Cardiac fibroblast (primary cell): Measurements from ENCODE around the gene TCF3.

Experiments
- DNase-seq, 2 donors: peaks; one replicate each; pipeline versions ENCODE4 v3.0.0 to v3.0.0-alpha.2; 2010; ENCODE audit warnings: low read depth in 2 of 2
- H3K4me3 ChIP-seq, 2 donors: replicated peaks in 1 of 2; 1 replicate in 1 of 2; 2 replicates in 1 of 2; pipeline ENCODE4 v1.5.1; 2011; ENCODE audit warnings: low read depth in 2 of 2, low read length in 2 of 2, mild to moderate bottlenecking in 2 of 2, moderate library complexity in 1 of 2
- TF ChIP-seq, protein P1 (sequence below): IDR thresholded peaks from one replicate; pipeline ENCODE4 v1.5.1; 2011; ENCODE audit warnings: low read depth, mild to moderate bottlenecking, low read length, inconsistent platforms

Gene TCF3

DNA sequence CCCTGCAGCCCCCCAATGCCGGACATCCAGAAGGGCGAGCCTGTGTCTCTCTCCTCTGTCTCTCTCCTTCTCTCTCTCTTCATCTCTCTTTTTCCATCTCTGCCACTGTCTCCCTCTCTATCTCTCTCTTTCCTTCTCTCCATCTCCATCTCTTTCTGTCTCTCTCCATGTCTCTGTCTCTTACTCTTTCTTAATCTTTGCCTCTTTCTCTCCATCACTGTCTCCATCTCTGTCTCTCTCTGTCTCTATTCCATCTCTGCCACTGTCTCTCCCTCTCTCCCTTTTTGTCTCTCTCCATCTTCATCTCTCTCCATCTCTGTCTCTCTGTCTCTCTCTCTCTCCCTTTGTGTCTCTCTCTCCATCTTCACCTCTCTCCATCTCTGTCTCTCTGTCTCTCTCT lies 25.7 kb upstream of the TCF3 start:
- no peak for DNase-seq
- TF ChIP-seq, protein P1, sequence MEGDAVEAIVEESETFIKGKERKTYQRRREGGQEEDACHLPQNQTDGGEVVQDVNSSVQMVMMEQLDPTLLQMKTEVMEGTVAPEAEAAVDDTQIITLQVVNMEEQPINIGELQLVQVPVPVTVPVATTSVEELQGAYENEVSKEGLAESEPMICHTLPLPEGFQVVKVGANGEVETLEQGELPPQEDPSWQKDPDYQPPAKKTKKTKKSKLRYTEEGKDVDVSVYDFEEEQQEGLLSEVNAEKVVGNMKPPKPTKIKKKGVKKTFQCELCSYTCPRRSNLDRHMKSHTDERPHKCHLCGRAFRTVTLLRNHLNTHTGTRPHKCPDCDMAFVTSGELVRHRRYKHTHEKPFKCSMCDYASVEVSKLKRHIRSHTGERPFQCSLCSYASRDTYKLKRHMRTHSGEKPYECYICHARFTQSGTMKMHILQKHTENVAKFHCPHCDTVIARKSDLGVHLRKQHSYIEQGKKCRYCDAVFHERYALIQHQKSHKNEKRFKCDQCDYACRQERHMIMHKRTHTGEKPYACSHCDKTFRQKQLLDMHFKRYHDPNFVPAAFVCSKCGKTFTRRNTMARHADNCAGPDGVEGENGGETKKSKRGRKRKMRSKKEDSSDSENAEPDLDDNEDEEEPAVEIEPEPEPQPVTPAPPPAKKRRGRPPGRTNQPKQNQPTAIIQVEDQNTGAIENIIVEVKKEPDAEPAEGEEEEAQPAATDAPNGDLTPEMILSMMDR, result no peak
- H3K4me3 ChIP-seq, result no peak overlapping the region

DNA sequence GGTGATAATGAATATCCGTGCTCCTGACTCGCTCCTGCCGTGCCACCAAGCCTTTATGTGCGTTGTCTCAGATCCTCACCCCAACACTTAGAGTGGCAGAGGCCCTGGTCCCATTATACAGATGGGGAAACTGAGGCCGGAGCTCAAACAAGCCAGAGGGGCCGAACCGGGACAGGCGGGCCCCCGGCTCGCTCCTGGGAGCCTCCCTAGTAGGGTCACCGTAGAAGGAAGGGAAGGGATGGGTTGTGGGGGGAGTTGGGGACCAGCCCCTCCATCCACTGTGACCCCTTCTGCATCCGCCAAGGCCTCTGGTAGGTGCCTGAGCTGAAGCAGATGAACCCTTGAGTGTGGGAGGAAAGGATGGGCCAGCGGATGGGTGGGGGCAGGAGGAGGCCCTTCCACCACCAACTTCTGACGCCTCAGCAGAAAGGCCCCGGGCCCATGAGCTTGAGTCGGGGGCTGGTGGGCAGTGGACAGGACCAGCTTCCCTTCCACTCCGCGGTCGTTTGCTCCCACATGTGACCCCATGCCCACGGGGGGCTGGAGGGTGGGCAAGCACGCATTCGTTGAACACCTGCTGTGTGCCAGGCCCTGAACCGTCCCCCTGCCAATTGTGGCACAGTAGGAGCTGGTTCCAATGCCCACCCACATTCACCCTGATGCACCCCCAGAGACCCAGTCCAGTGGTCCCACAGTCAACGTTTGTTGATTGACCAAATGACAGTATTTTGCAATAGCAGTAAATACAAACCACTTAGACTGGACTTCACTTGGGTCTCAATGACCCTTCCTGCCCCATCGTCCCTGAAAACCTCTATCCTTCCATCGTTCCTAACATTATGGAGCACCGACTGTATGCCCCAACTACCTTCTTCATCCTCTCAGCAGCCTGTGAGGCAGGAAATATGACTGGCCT lies 24.2 kb upstream of the TCF3 start:
- TF ChIP-seq, protein P1, result no peak
- DNase-seq, result no peak
- no peak overlapping the region for H3K4me3 ChIP-seq

DNA sequence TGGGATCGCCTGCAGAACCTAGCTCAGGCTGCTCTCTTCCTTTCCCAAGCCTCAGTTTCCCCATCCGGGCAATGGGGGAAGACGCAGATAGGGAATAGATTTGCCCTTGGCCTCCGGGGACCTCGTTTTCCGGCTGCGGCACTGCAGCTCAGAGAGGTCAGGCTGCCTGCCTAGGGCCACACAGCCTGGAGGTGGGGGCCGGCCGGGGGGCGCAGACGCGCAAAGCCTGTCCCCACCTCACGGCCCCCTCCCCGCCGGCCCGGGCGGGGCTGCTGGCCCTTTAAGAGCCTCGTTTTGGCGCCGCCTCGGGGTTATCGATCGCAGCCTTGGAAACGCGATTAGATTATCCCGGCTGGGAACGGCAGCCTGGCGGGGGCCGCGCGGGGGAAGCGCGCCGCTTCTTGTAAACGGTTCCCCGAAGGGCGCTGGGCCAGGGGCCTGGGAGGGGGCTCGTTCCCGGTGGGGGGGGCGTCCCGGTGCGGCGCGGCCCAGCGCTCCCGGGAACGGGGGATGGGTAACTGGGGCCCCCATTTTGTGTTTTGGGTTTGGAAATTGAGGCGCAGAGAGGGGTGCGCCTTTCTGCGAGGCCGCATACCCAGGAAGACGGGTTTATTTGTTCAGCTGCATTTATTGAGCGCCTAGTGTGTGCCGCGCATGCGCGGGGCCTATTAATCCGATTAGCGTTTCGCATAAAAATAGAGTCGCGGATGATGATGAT lies 23.4 kb upstream of the TCF3 start:
- no peak for DNase-seq
- peak overlapping the region in 1 of 2 donors; percentile 17 for H3K4me3 ChIP-seq
- TF ChIP-seq, protein P1, result no peak

DNA sequence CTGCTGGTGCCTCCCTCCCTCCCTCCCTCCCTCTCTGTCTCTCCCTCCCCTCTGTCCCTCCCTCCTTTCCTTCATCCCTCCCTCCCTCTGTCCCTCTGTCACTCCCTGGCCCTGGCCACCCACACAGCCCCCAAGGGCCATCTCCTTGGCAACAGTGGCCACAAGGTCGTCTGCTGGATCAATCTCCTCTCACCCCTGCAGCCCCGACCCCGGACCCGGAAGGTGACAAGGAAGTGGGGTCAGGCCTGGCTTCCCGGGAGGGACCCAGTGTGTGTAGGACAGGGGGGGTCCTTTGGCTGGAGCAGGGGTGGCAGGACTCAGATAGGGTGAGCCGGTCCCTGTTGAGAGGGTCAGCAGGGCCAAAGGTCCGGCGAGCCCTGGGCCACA lies 21.9 kb upstream of the TCF3 start:
- no peak for DNase-seq
- TF ChIP-seq, protein P1, result no peak
- no peak overlapping the region for H3K4me3 ChIP-seq

DNA sequence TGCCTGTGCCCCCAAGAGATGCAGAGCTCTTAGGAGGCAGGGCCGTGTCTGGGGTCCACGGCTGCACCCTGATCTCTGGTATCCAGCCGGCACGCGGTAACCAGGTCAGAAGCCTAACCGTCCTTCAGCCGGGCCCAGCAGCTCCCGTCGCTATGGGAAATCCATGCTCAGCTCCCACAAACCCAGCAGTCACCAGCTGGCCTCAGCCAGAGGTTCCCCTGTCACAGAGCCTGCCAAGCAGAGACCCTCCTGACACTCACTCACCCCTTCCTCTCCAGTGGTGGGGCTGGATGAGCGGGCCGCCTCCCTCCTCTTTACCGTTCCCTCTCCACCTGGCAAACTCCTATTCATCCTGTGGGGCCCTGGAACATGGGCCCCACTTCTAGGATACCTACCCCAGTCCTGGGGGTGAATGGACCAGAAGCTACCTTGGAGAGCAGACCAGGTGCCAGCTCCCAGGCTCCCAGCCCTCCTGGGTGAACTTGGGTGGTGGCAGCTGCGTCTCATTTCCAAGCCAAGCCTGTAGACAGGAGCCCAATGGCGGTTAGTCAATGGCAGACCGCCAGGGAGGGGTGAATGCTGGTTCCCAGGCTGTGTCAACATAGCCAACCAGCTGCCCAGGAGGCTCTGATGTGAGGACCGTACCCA lies 21.4 kb upstream of the TCF3 start:
- H3K4me3 ChIP-seq, result no peak overlapping the region
- DNase-seq, result no peak
- TF ChIP-seq, protein P1, result no peak

DNA sequence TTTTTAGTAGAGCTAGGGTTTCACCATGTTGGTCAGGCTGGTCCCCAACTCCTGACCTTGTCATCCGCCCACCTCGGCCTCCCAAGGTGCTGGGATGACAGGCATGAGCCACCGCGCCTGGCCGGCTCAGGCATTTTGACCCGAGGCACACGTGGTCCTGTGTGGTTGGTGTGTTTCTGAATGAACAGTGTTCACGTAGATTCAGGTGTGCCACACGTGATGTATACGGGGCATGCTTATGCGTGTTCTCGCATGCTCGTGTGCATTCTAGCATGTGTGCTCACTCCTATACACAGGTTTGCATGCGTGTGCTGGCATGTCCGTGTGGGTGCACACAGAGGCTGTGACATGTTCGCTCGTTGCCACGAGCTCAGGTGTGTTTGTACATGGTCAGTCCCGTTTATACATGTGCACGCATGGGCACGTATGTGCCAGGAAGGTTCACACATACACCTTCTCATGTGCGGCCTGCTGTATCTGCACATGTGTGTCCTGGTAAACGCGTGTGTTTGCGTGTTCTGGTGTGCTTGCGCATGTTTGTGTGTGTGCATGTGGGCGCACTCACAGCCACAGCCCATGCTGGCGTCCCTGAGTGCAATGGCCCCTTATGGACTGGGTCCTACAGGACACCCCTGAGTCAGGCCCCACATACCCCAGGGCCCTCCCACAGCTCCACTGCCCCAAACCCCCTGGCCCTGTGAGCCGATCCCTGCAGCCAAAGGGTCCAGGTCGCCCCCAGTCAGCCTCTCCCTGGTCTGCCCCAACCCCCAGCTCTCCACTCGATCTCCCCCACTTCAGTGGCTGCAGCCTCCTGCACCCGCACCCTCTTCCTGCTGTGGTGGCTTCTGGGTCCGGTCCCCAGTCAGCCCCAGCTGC lies 20.6 kb upstream of the TCF3 start:
- H3K4me3 ChIP-seq, result no peak overlapping the region
- no peak for DNase-seq
- TF ChIP-seq, protein P1, result no peak
